Measurements from ENCODE around the gene CSNK1G3.

CSNK1G3 gene

DNA sequence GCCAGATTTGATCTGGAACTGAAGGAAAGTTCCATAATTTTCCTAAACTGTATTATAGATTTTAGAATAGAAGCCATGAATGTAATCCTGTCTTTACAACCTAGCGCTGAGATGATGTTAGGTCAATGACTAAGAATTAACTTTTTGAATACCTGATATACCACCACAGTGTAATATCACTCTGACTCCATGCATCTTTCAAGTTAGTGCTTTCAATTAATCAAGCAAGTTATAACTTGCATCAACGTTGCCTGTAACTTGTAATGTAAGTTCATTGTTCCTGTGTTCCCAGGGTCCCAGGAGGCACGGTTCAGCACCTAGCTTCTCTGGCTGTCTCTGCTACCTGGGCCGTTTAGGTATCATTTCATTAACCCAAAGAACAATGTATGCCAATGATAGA is 139.3 kb downstream of the CSNK1G3 start:
- no peak for DNase-seq

DNA sequence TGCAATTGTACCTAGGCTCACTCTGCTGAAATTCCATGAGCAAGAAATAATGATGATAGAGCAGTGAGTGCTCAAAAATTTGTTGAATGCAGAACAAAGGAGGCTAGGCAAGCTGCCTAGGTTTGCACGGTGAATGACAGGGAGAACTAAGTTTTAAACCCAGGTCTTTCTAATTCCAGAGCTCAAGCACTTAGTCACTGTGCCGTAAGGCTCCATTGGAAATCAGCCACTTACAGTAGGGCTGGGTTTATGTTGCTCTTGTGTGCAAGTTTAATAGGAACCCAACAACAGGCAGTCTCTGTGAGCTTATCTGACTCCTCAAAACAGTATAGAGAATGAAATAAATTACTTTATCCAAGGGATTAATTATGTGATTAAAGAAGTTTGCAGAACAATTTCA is 147.0 kb downstream of the CSNK1G3 start:
- no peak for DNase-seq

DNA sequence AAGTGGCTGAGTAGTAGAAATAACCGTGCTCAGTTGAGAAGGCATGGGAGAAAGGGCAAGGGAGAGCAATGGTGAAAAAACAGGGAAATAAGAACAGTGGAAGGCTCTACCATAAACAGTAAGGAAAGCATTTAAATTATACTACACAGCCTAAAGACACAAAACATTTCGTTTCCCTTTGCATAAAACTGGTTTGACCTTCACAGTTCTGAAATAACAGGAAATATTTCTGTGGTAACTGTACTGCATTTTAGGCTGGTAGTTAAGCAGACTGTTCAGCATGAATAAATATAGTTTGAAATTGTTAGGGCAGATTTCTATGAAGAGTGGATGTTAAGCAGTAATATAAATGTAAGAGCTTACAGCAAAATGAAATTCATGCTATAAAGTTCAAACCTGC is 147.5 kb downstream of the CSNK1G3 start:
- no peak for DNase-seq

DNA sequence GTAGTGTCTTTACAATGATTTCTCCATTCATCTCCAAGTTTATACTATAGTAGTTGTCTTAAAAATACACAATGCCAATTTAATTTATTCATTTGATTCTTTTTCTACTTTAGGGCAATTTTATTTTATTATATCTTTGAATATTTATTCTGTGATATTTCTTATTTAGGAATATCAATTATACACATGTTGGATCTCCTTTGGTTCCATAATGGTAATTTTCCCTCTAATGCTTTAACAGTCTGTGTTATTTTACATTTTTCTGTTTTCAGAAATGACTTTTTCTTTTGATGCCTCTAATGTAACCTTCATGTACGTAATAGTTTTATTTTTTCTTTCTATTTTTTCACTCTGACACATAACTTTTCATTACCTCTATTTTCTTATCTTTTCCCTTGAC is 153.0 kb downstream of the CSNK1G3 start:
- no peak for DNase-seq

DNA sequence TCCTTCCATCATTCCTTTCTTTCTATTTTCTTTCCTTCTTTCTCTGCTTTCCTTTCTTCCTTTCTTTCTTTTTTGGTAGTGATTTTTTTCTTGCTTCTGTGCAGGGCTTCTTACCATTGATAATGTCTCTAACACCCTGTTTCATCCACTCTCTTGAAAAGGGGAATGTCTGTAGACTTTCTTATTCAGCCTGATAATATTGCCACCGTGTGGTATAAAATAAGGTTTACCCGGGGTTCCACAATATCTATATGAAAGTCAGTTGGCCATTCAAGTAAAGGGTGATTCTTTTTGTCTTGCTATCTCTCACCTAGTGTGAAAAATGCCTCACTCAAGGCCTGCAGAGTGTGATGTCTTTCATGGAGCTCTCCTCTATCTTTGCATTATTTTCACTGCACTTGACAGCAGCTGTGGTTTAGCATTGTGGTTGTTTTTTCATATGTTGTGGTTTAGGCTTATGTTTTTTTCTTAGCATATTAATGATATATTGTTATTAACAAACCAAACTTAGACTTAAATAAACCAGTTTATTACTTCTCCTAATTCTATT is 153.9 kb downstream of the CSNK1G3 start:
- DNase-seq: no peak
